GM21717 (cell line): ENCODE data around the gene RNF121.

Experiments used
- ATAC-seq: cut with Tn5 transposase; IDR thresholded peaks from one replicate; pipeline ENCODE4 v1.9.1; 2021; ENCODE audit warnings: mild to moderate bottlenecking, moderate library complexity; ENCODE audit not compliant: unreplicated experiment

The RNF121 gene

DNA sequence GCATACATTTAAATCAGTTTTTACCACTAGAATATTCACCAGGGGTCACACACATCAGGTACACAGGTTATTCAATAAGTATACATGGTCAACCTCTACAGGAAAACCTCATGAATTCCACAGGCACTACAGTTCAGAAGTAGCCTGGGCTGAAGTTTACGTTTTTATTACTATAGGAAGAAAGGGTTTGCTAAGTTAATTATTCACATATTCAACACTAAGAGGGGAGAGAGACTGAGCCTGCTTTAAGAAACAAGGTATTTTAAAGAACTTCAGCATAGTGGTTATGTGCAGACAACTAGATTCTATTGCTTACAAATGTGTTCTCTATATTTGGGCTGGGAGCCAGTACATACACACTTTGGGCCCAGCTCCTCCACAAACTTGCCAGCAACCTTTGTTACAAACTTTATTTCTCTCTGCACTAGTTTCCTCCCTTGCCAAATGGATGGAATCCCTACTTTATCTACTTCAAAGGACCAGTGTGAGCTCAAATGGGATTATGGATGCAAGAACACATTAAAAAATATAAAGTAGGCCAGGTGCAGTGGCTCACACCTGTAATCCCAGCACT lies 101.7 kb downstream of the RNF121 start:
- no peak for ATAC-seq

DNA sequence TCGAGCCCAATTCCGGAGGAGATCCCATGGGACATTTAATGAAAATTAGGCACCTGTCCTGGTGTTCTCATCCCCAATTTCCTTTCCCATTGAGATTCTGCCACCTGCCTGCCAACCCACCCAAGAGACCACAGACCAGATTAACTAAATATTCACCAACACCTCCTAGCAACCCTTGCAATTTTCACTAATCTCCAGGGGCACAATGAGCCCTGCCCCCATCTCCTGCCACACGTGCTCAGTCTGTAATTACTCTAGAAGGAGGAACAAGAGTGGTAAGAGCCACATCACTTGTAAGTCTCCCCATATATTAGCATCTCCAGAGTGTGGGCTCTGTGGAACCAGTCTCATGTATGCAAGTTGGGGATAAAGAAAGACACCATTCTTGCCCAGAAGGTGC lies 107.8 kb downstream of the RNF121 start:
- no peak for ATAC-seq

DNA sequence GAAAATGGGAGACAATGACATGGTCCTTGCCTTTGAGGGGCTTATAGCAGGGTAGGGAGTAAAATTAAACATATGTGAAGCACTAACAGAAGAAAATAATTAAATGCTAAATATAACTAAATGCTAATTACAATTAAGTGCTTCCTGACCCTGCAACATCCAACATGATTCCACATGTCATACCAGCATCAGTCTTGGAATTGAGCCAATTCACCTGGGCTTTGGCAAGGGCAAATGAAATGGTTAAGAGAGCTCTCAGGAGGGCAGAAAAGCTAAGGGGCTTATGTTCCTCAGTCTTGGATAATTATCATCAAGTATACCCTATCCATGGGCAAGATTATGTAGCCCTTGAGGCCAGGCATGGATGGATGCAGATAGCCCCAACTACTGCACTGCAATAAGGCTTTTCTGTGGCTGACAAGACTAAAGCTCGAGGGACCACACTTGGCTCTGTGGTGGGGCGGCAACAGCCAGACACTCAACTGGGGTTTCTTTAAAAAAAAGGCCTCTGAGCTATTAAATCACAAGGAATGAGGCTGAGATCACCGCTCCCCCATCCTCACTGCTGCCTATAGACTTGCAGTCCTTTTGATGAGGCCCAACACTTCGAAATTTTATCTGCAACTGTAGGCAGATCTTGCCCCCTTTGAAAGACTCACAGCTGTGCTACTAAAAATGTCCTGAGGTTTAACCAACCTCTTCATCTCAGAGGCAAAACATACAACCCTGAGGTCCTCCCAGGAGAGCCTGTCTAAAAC lies 108.9 kb downstream of the RNF121 start:
- ATAC-seq: no peak

DNA sequence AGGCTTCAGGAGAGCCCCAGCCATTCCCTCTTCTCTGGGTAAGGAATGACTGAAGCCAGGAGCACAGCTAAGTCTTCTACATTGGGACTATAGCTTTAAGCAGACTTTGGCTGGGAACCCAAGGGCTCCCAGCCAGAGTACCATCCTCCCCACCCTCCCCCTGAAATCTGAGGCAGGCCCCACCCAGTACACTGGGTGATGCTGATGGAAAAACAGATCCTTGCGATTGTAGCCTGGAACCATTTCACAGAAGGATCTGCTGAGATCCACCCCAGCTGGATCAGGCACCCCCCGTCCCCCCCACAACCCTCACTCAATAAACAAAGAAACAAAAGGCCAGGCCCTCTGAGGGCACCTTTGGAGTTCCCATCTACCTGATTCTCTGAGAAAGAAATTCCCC lies 109.6 kb downstream of the RNF121 start:
- no peak for ATAC-seq

DNA sequence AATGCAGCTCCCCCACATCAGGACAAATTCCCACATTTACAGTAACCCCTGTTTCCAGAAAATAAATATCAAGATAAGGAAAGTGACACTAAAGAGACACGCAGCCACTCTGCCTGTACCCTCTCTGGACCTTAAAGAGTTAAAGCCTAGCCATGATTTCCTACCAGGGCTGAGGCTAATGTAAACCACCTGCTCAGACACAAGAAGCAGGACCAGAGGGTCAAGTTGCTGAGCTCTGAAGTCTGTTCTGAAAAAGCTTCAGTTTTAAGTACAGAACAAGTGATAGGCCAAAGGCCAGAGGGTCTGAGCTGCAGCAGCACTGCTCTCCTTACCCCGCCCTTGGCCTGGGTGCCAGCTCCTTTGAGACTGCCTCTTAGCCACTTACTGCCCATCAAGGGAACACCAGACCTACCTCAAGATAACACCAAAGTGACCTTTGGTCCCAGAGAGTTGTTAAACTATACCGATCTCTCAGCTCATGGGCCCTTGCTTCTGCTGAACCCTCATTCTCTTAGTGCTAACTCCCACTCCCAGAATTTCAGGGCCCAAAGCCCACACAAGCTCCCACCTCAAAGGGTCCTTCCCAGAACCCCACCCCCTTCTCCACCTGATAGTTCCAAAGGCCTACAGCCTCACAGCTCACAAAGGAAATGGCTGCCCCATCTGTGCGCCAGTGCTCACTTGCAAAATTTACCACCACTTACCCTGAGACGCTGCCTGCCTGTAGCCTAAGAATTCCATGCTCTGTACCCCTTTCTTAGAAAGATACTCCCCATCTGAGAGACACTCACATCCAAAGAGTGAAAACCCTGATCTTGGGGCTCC lies 110.4 kb downstream of the RNF121 start:
- ATAC-seq: no peak

DNA sequence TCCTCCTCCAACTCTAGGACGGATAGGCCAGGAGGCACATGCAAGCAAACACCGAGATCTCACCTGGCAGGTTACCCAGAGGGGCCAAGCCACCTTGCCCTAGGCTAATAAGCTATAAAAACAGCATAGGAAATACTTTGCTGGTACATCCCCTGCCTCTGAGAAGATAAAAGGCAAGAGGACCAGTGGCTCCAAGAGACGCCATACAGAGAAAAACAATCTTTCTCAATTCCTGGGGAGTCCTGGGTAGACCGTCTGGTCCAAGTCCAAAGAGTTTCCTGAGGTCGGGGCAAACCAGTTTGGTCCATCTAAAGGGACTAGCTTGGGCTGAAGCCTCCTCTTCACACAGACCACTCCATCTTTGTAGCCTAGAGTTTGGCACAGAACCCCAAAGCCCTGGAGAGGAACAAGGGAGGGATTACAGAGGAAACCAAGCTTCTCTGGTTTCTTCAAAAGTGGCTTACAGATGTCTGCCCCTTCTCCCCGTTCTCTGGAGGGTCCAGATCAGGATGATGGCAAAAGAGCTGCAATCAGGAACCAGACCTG lies 111.1 kb downstream of the RNF121 start:
- no peak for ATAC-seq

DNA sequence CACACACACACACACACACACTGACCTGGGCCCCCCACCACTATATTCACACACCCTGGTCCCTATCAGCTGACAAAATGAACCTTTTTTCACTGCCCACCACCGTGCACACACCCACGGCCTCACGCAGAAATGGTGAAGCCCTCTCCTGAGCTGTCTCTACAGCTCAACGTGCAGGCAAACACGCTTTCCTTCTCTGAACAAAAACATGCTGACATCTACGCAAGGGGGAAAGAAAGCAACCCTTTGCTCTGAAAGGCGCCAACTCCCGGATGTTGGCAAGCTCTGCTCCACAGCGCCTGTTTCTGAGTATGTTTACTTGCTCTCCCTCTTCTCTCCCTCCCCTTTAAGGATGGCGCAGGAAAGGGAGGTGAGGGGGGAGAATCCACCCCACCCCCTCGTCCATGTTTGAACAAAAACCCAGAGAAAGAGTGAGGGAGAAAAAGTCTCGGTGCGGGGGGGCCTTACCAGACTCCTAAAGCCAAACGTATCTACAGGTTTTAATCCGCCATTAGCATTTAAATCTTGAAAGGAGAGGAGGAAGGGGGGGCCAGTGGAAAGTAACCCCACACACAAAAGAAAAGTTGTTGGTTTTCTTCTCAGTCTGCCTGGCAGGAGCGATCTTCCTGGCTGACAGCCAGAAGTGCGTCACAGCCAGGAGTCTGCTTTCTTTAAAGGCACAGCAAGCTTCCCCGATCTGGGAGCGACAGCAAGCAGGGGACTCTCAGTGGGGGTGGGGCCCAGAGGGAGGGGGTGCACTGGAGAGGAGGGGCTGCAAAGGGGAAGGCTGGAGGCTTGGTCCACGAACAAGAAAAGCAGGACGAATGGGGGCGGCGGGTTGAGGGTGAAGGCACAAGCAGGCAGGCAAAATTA lies 111.9 kb downstream of the RNF121 start:
- no peak for ATAC-seq

DNA sequence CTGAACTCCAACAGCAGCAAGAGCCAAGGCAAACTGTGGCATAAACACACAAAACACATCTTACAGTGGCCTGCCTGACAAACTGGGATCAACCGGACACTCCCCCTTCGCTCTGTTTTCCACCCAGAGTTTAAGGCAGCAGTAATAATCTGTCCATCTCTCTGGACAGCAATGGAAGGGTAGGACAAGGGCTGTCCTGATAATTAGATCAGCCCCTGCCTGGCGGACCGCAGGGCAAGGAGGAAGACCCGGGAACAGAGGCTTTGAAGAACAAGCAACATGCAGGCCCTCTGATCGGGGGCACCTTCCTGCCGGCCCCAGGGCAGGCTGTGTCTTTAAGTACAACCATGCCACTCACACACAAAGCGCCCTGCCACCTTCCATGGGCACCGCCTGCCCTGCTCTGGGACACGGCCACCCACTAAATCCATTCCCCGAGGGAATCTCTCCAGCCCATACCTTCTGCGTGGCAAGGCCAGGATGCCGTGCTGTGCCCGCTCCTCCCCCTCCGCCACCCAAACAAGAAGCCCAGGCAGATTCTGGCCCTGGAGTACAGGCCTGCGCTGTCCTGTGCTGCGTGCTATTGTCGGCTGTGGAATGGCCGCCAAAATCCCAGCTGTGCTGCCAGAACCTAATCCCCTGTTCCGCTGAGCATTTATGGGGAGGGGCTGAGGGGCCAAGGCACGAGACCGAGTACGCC lies 112.7 kb downstream of the RNF121 start:
- ATAC-seq: no peak

DNA sequence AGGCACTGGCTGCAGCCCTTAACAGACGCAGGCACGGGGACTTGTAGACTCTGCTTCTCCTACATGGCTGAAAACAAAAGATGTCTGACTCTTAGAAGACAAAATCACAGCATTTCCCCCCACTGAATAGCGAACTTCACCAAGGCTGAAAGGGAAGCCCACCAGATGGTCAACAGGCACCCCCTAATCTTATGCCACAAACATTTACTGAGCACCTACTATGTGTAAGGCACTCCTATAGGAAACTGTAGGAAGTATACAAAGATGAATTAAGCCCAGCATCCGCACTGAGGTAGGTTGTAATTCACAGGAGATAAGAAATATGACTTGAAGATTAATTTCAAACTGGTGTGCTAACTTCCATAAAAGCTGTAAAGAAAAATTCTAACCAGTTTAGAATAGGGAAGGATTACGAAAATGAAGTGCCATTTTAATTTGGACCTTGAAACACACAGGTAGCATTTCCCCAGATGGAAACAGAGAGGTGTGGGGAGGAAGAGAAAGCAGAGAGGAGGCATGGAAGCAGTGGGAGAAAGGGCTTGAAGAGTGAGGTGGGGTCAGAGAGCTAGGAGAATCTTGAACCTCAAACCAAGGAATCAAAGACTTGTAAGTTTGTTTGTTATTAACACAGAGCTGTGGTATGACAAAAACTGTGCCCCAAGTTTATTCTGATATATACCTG lies 113.4 kb downstream of the RNF121 start:
- no peak for ATAC-seq

DNA sequence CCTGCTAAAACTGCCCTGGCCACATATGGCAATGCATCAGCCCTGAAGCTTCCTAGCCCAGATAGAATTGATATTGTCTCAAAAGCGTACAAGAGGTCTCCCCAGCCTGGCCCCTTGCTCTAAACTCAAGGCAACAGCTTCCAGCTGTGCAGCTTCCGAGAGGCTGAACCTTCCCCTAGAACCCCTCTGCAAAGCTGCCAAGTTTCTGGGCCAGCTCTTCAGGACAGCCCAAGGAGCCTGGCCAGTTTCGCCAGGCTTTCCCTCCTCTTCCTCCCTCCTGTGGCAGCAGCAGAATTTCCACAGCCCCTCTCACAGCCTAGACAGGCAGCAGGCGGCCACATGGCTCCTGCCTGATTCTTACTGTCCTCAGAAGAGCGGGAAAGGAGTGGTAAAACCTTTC lies 117.0 kb downstream of the RNF121 start:
- ATAC-seq: no peak
